HCT116 (cell line): Measurements from ENCODE around the gene PDK2.

Experiments used
- ATF3 ChIP-seq: IDR thresholded peaks from 2 replicates; pipeline ENCODE4 v1.6.1; 2012
- POLR2A ChIP-seq: IDR thresholded peaks from 2 replicates; pipeline ENCODE4 v1.7.0; 2011; ENCODE audit warnings: borderline replicate concordance; ENCODE audit not compliant: insufficient read depth, insufficient read length; ENCODE audit errors: extremely low read depth
- POLR2AphosphoS5 ChIP-seq: IDR thresholded peaks from 2 replicates; pipeline ENCODE4 v1.6.1; 2011; ENCODE audit warnings: mild to moderate bottlenecking, low read depth, low read length, moderate library complexity
- SRF ChIP-seq: IDR thresholded peaks from 2 replicates; pipeline ENCODE4 v1.6.1; 2012; ENCODE audit warnings: low read depth
- YY1 ChIP-seq: IDR thresholded peaks from 2 replicates; pipeline ENCODE4 v1.6.1; 2011; ENCODE audit warnings: low read length, low read depth, moderate library complexity, mild to moderate bottlenecking; ENCODE audit not compliant: insufficient replicate concordance; ENCODE audit errors: extremely low read depth
- TF ChIP-seq, protein P1 (sequence below), 3 experiments: fragments of 200-600 bp in 1 of 3; sonication (generic) in 1 of 3; IDR thresholded peaks in 2 of 3; conservative IDR thresholded peaks in 1 of 3; 2 replicates each; pipeline ENCODE4 v1.5.1; 2012 to 2017; ENCODE audit warnings: low read depth in 2 of 3, low read length in 2 of 3, antibody characterized with exemption in 1 of 3, borderline replicate concordance in 1 of 3, control low read depth in 1 of 3, mild to moderate bottlenecking in 1 of 3, mixed read lengths in 1 of 3, mixed run types in 1 of 3, moderate library complexity in 1 of 3; ENCODE audit not compliant: insufficient read depth in 1 of 3

DNA sequence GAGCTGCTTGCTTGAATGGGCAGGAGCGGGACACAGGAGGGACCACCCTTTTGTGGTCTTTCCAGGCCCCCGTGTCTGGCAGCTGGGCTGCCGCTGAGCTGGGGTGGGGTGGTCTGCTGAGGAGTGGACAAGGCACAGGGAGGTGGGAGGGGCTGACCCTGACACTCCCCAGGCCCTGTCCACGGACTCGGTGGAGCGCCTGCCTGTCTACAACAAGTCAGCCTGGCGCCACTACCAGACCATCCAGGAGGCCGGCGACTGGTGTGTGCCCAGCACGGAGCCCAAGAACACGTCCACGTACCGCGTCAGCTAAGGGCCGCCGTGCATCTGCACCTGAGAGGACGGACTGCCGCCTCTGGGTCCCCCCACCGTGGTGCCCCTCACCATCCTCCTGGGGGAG is 14.6 kb downstream of the PDK2 start:
- TF ChIP-seq SRF (no peak), POLR2AphosphoS5 (no peak), ATF3 (no peak), POLR2A (no peak), YY1 (no peak)
- TF ChIP-seq, protein P1, sequence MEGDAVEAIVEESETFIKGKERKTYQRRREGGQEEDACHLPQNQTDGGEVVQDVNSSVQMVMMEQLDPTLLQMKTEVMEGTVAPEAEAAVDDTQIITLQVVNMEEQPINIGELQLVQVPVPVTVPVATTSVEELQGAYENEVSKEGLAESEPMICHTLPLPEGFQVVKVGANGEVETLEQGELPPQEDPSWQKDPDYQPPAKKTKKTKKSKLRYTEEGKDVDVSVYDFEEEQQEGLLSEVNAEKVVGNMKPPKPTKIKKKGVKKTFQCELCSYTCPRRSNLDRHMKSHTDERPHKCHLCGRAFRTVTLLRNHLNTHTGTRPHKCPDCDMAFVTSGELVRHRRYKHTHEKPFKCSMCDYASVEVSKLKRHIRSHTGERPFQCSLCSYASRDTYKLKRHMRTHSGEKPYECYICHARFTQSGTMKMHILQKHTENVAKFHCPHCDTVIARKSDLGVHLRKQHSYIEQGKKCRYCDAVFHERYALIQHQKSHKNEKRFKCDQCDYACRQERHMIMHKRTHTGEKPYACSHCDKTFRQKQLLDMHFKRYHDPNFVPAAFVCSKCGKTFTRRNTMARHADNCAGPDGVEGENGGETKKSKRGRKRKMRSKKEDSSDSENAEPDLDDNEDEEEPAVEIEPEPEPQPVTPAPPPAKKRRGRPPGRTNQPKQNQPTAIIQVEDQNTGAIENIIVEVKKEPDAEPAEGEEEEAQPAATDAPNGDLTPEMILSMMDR (IDR thresholded peaks at IDR 0.05 in 2 of 3, conservative IDR thresholded peaks at IDR 0.05 in 1 of 3; ENCODE audit: borderline replicate concordance in 1 of 3, insufficient read depth in 1 of 3, low read depth in 2 of 3, low read length in 2 of 3), result no peak
